K562 (cell line): ENCODE data around the gene PFKFB2. TPM values are rescaled to one million over a fixed set of nuclear protein-coding genes. Genes with fewer than 3 reads are reported as not detected.
A peak's percentile ranks its signal among the peaks of the same experiment; 100 is the strongest.

Source experiments
- ESRRA ChIP-seq: fragments of 450-650 bp; IDR thresholded peaks from 2 replicates; pipeline ENCODE4 v1.6.1; 2014; ENCODE audit warnings: low read depth, mild to moderate bottlenecking, moderate library complexity, borderline replicate concordance
- MAFG ChIP-seq: fragments of 450-650 bp; conservative IDR thresholded peaks from 2 replicates; pipeline ENCODE4 v1.6.1; 2016; ENCODE audit warnings: missing genetic modification characterization, missing compliant biosample characterization
- ZNF764 ChIP-seq: fragments of 250-450 bp; sonication (Bioruptor Pico); IDR thresholded peaks from 2 replicates; pipeline ENCODE4 v1.4.0; 2020; ENCODE audit warnings: low read depth, mild to moderate bottlenecking, moderate library complexity
- polyA plus RNA-seq, 8 experiments: library from polyadenylated mRNA; depleted of rRNA in 4 of 8; stranded (reverse) in 5 of 8; unstranded in 3 of 8; fragments of >200 nt; fragmentation: Nextera tagmentation in 2 of 8; fragmentation: Illumina TruSeq in 1 of 8; extraction: Ambion mirVana in 2 of 8; extraction: Trizol in 1 of 8; gene quantifications; 2 replicates each; pipeline versions ENCODE4 v1.2.1 to v1.2.3, GENCODE V29; 2011 to 2014; ENCODE audit warnings: inconsistent platforms in 1 of 8, missing spikeins in 1 of 8
- total RNA-seq, 7 experiments: library from RNA; depleted of rRNA in 6 of 7; stranded (reverse); fragments of >200 nt in 6 of 7; fragmentation: Illumina TruSeq in 2 of 7; extraction: Trizol in 2 of 7; gene quantifications; 2 replicates each; pipeline versions ENCODE4 v1.2.1 to v1.2.3, GENCODE V29; 2011 to 2021; ENCODE audit warnings: low replicate concordance in 1 of 7
- TF ChIP-seq, protein P1 (sequence below): fragments of 200-400 bp; formaldehyde crosslinking; IDR thresholded peaks from 2 replicates; pipeline ENCODE4 v1.6.1; 2017; ENCODE audit warnings: mild to moderate bottlenecking, low read depth, low read length, moderate library complexity
- TF ChIP-seq, protein P2 (sequence below): sonication (generic); formaldehyde crosslinking; IDR thresholded peaks from 2 replicates; pipeline ENCODE4 v1.8.1; 2023; ENCODE audit warnings: mild to moderate bottlenecking, missing genetic modification reagents
- TF ChIP-seq, protein P3 (sequence below): sonication (generic); formaldehyde crosslinking; IDR thresholded peaks from 2 replicates; pipeline ENCODE4 v1.9.0; 2022; ENCODE audit warnings: mild to moderate bottlenecking, missing genetic modification reagents

Gene PFKFB2
- total and polyA plus RNA-seq, 9 of the 15 experiments (the other 6 are each of a cell fraction or from before 2014, with no cell fraction given) = 6.9 to 26.0 (median 16.4) TPM

DNA sequence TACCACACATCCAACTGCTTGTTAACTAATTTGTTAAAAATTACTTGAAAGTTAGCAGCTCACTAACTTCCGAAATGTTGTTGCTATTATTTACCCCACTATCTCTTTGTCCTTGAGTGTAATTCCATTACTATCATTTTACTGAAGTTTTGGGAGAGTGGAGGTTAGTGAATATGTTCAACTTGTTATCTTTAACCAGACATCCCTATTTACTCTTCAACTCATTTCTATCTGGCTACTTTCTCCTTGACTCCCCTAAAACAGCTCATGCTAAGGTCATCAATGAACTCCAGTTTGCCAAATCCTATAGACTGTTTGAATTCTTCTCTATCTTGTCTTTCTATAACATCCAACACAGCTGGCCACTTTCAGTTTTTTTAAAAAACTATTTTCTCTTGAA is 16.2 kb upstream of the PFKFB2 start (continued):
- TF ChIP-seq, protein P1, sequence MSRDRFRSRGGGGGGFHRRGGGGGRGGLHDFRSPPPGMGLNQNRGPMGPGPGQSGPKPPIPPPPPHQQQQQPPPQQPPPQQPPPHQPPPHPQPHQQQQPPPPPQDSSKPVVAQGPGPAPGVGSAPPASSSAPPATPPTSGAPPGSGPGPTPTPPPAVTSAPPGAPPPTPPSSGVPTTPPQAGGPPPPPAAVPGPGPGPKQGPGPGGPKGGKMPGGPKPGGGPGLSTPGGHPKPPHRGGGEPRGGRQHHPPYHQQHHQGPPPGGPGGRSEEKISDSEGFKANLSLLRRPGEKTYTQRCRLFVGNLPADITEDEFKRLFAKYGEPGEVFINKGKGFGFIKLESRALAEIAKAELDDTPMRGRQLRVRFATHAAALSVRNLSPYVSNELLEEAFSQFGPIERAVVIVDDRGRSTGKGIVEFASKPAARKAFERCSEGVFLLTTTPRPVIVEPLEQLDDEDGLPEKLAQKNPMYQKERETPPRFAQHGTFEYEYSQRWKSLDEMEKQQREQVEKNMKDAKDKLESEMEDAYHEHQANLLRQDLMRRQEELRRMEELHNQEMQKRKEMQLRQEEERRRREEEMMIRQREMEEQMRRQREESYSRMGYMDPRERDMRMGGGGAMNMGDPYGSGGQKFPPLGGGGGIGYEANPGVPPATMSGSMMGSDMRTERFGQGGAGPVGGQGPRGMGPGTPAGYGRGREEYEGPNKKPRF = no peak
- no peak for TF ChIP-seq MAFG (tag)
- TF ChIP-seq, protein P2, sequence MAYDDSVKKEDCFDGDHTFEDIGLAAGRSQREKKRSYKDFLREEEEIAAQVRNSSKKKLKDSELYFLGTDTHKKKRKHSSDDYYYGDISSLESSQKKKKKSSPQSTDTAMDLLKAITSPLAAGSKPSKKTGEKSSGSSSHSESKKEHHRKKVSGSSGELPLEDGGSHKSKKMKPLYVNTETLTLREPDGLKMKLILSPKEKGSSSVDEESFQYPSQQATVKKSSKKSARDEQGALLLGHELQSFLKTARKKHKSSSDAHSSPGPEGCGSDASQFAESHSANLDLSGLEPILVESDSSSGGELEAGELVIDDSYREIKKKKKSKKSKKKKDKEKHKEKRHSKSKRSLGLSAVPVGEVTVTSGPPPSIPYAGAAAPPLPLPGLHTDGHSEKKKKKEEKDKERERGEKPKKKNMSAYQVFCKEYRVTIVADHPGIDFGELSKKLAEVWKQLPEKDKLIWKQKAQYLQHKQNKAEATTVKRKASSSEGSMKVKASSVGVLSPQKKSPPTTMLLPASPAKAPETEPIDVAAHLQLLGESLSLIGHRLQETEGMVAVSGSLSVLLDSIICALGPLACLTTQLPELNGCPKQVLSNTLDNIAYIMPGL (CRISPR knock-in tag) = no peak
- TF ChIP-seq, protein P3, sequence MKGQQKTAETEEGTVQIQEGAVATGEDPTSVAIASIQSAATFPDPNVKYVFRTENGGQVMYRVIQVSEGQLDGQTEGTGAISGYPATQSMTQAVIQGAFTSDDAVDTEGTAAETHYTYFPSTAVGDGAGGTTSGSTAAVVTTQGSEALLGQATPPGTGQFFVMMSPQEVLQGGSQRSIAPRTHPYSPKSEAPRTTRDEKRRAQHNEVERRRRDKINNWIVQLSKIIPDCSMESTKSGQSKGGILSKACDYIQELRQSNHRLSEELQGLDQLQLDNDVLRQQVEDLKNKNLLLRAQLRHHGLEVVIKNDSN (CRISPR knock-in tag) = no peak
- TF ChIP-seq ESRRA = 0 out of 2 replicates have a peak, but pooled peaks have one; percentile 11
- no peak for TF ChIP-seq ZNF764
- TF ChIP-seq, all 486 proteins: peak for 8
